Stimulated activated CD8-positive, alpha-beta memory T cell treated with anti-CD3 and anti-CD28 coated beads, Interleukin-7, amount 100 ng/mL, for 24 hours (primary cell): ENCODE results near the gene THBS1.

Experiments
- DNase-seq: peaks from one replicate; pipeline ENCODE4 v3.0.0-alpha.2; 2020; ENCODE audit warnings: low read depth

The THBS1 gene

DNA sequence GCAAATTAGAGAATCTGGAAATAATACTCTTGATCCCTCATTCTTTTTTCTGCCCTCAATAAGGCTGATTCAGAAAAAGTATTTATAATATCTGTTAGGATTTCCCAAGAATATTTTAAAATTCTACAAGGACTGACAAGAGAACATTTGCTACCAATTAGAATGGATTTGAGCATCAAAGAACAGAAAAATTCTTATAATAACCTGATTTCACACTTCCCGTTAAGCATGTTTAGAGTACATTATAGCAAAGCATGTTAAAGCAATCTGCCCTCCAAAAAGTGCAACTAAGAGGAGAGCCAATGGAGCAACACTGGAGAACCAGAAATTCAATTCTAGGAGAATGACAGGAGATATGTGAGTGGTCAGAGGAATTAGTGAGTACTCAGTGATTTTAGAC, 57.2 kb downstream of the THBS1 start:
- DNase-seq = no peak

- DNase-seq = no peak
Observed at GRCh38 chr15:39639037-39639436, 58.2 kb downstream of the THBS1 start.

DNA sequence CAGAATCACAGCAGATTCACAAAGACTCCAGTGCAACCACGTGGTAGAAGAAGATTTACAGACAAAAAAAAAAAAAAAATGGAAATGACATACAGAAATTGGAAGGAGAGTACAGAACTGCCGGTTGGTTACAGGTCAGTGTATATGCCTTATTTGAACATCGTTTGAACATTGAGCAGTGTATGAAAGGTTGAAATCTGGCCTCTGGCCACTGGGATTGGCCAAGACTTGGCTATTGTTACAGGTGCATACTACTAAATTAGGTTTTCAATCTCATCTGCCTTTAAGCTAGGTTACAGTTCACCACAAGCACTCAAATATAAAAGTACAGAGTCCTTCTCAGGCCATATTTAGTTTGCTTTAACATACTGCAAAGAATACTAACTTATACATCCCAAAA, 59.8 kb downstream of the THBS1 start:
- no peak for DNase-seq

DNA sequence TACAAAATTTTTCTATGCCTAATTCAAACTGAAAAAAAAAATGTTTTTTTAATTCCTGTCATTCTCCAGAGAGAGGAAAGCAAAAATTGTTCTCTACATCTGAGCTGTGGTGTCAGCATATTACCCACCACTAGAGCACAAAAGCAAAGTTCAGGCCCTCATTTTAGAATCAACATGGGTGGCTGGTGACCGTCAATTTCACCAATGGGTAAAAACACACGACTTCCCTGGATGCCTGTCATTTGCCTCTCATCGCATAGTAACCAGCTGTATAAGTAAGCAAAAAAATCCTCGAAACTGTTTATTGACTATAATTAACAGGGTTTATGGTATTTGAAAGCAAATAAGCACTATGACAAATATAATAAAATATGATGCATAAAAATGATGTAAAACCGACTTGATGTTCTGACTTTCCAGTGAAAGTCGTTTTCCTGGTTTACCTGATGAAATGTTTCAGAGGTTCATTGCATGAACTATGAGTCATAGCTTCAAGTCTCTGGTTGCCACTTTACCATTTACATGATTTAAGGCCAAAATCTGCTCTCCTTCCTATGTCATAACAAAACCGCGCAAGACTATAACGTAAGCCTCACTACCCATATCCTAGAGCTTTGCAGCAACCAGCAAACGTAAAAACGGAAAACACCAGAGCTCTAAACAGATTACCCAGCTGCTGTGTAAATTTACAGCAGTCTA, 60.5 kb downstream of the THBS1 start:
- DNase-seq = no peak

DNA sequence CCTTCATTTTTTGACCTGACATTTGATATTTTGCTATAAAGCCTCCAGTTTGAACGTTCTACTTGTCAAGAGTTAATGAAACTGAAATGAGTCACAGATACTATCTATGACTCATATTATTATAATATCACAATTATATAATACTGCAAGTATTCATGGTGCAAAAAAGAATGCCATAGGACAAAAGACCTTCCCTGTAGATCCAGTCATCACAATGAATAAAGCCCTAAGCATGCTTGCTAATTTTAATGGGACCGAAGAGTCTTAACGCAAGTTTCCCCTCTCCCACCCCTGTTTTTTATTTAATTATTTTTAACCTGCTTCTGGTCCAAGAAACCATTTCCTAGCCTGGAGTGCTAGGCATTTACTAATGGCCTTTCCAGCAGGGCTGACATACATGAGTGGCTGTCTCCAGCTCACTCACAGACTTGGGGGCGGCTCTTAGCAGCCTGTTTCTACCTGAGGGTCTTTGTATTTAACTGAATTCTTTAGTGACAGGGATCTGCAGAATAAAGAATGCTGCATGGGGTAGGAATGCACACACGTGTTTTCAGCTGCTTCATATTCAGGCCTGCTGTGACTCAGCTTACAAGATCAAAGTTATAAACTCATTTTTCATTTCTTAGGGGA, 61.2 kb downstream of the THBS1 start:
- DNase-seq = no peak

DNA sequence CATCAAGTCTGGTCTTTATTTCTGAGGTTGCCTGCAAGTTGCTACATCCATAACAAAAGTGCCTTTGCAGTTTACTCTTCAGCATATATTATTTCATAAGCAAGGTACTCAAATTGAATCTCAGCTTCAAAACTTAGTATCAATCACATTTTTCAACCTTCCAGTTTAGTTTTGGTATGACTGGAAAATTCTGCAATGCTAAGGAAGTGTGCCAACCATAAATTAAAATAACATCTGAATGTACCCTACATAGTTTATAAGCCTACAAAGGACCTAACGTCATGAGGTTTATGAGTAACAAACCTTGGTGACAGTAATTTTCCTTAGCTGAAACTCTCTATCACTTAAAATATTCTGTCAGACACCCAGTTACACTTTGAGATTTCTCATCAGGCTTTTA, 62.8 kb downstream of the THBS1 start:
- DNase-seq = no peak

DNA sequence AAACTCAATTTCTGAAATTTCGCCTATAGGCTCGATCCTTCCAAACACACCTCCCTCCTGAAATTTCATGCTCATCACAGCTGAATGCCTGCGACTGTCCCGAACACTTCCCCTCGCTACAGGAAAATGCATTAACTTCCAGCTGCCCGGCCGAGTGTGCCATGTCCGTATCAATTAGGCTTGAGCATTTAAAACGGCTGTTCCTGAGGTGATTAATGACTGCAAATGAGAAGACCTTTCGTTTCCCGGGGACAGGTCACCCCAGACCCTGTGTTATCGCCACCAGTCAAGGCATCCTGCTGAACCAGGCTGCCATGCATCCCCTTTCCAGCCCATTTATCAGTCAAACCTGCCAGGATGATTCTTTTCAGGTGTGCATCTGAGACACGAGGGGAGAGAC, 63.3 kb downstream of the THBS1 start:
- DNase-seq = no peak

- DNase-seq = no peak
Observed at GRCh38 chr15:39645138-39645975, 64.5 kb downstream of the THBS1 start.

- no peak for DNase-seq
Observed at GRCh38 chr15:39645976-39646257, 65.0 kb downstream of the THBS1 start.

- DNase-seq = no peak
Observed at GRCh38 chr15:39646425-39646824, 65.5 kb downstream of the THBS1 start.
